OCI-LY7 (cell line): ENCODE measurements around the gene PRR7. TPM values are rescaled to one million over a fixed set of nuclear protein-coding genes. Genes with fewer than 3 reads are reported as not detected.

ENCODE experiments used
- BruUV-seq: library from RNA; stranded (reverse); fragments of 400-500 nt; replicated peaks from 2 replicates; lab custom pipeline; 2021; lab: Mats Ljungman, UMichigan
- CTCF ChIA-PET: fragments of 300-600 bp; sonication (Branson Sonifier 250); formaldehyde crosslinking; loops from one replicate; lab custom pipeline; 2022; ENCODE audit warnings: antibody characterized with exemption; ENCODE audit not compliant: unreplicated experiment; lab: Charles Lee
- POLR2A ChIA-PET: fragments of 300-600 bp; sonication (Branson Sonifier 250); formaldehyde crosslinking; loops from one replicate; lab custom pipeline; 2022; ENCODE audit warnings: antibody characterized with exemption; lab: Charles Lee
- DNase-seq: peaks from one replicate; pipeline ENCODE4 v3.0.0-alpha.2; 2015; ENCODE audit warnings: low spot score
- H2AFZ ChIP-seq: fragments of 200-600 bp; sonication (generic), shearing (Covaris generic); 2 replicates; pipeline ENCODE4 v1.6.1; 2014; ENCODE audit warnings: mild to moderate bottlenecking, antibody characterized with exemption, low read length, moderate library complexity
- H3K27ac ChIP-seq: fragments of 200-600 bp; sonication (generic); 2 replicates; pipeline ENCODE4 v1.5.1; 2014; ENCODE audit warnings: mixed run types, low read depth, mild to moderate bottlenecking, moderate library complexity, low read length, inconsistent platforms; ENCODE audit not compliant: poor library complexity, severe bottlenecking
- H3K36me3 ChIP-seq: fragments of 200-600 bp; sonication (generic); 2 replicates; pipeline ENCODE4 v1.6.1; 2014; ENCODE audit warnings: mild to moderate bottlenecking, antibody characterized with exemption, low read length, moderate library complexity, mixed read lengths; ENCODE audit not compliant: insufficient read depth
- H3K4me1 ChIP-seq: fragments of 200-600 bp; sonication (generic); 2 replicates; pipeline ENCODE4 v1.5.1; 2014; ENCODE audit warnings: mild to moderate bottlenecking, low read length; ENCODE audit not compliant: insufficient read depth, poor library complexity, severe bottlenecking
- H3K4me2 ChIP-seq: fragments of 200-600 bp; sonication (generic); 2 replicates; pipeline ENCODE4 v1.6.1; 2014; ENCODE audit warnings: mild to moderate bottlenecking, low read length
- H3K4me3 ChIP-seq: fragments of 200-600 bp; sonication (generic); 2 replicates; pipeline ENCODE4 v1.5.1; 2014; ENCODE audit warnings: mild to moderate bottlenecking, low read depth, low read length; ENCODE audit not compliant: poor library complexity, severe bottlenecking
- H3K79me2 ChIP-seq: fragments of 200-600 bp; sonication (generic); 2 replicates; pipeline ENCODE4 v1.6.1; 2016; ENCODE audit warnings: low read depth, mild to moderate bottlenecking, low read length, moderate library complexity, mixed read lengths; ENCODE audit not compliant: insufficient read depth
- H3K9me2 ChIP-seq: fragments of 200-600 bp; sonication (generic); 2 replicates; pipeline ENCODE4 v1.6.1; 2016; ENCODE audit warnings: mild to moderate bottlenecking, low read length, mixed read lengths; ENCODE audit not compliant: insufficient read depth
- H3K9me3 ChIP-seq: fragments of 200-600 bp; sonication (generic); 2 replicates; pipeline ENCODE4 v1.6.1; 2014; ENCODE audit warnings: mild to moderate bottlenecking, mixed run types, low read length, mixed read lengths
- H4K20me1 ChIP-seq: fragments of 200-600 bp; sonication (generic); 2 replicates; pipeline ENCODE4 v1.6.1; 2014; ENCODE audit warnings: mild to moderate bottlenecking, antibody characterized with exemption, low read length, moderate library complexity, mixed read lengths; ENCODE audit not compliant: insufficient read depth
- EZH2phosphoT487 ChIP-seq: fragments of 200-600 bp; sonication (generic); IDR thresholded peaks from 2 replicates; pipeline ENCODE4 v1.6.1; 2018; ENCODE audit warnings: low read depth, borderline replicate concordance, mild to moderate bottlenecking, mixed run types, antibody characterized with exemption, low read length, moderate library complexity, mixed read lengths
- intact Hi-C: fragments of 100-400 bp; cut with micrococcal nuclease; formaldehyde crosslinking; loops from one replicate; pipeline ENCODE4 v1.10.0; 2022; ENCODE audit not compliant: unreplicated experiment
- total RNA-seq, 2 experiments: library from RNA; depleted of rRNA in 1 of 2; stranded (reverse); fragments of >200 nt in 1 of 2; shearing (Covaris generic) in 1 of 2; gene quantifications; 2 replicates each; pipeline ENCODE4 v1.2.3, GENCODE V29; 2014 to 2022
- TF ChIP-seq, protein P1 (sequence below): fragments of 200-600 bp; sonication (generic); conservative IDR thresholded peaks from 2 replicates; pipeline ENCODE4 v1.5.1; 2014; ENCODE audit warnings: mild to moderate bottlenecking, antibody characterized with exemption, low read length, moderate library complexity, mixed read lengths

Gene PRR7
- total RNA-seq, 2 experiments from 2014 or later, result 12.8 to 13.6 TPM

DNA sequence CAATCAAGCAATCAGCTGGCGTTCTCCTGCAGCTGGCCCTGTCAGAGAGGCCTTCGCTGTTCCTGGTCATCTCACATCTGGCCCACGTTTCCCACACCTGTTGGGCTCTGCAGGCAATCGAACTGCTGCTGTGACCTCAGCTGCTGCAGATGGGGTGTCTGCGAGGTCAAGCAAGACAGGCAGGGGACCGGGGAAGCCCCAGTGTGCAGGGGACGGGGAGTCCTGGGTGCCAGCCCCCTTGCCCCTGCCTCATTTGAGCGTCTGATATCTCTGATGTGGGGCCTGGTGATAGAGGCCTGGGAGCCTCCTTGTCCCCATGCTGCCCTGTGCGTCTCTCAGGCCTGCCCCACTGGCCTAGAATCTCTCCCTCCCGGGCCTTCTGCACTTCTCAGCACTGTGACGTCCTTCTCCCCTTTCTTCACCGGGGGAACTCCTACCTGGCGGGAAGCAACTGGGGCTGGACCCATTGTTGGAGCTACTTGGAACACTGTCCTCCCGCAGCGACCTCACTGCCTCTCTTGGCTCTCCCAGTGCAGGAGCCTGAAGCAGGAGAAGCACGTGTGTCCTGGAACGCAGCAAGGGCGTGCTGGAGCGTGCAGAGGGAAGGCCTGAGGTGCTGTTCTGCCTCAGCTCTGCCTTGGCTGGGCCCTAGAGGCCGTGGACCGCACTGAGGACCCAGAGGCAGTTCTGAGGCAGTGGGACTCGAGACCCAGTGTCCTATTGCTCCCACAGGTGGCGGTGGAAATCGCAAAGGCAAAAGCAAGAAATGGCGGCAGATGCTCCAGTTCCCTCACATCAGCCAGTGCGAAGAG is 16.3 kb upstream of the PRR7 start:
- ChIA-PET CTCF (interaction anchor here (0.5 to 1.5 kb wide), 3 partner anchors 25 to 74 kb away, joined by 3 to 5 read pairs (median 3); no protein-coding TSS in a partner anchor), POLR2A (interaction anchor here (0.6 to 2.6 kb wide), 6 partner anchors 27 to 1193 kb away, joined by 3 to 10 read pairs (median 4); no protein-coding TSS in a partner anchor)
- Histone ChIP-seq H3K9me2 (no peaks in the 10 kb centered on the region), H2AFZ (no peak overlapping the region), H3K79me2 (peaks cover 31% of the 10 kb centered on the region), H3K4me3 (peak overlapping the region; percentile 77), H3K9me3 (no peaks in the 10 kb centered on the region), H3K4me2 (peak overlapping the region; percentile 98), H3K4me1 (peaks cover 59% of the 10 kb centered on the region), H4K20me1 (peaks cover 9% of the 10 kb centered on the region), H3K27ac (peak overlapping the region; percentile 87), H3K36me3 (peaks cover 44% of the 10 kb centered on the region)
- no peak for TF ChIP-seq EZH2phosphoT487
- TF ChIP-seq, protein P1, sequence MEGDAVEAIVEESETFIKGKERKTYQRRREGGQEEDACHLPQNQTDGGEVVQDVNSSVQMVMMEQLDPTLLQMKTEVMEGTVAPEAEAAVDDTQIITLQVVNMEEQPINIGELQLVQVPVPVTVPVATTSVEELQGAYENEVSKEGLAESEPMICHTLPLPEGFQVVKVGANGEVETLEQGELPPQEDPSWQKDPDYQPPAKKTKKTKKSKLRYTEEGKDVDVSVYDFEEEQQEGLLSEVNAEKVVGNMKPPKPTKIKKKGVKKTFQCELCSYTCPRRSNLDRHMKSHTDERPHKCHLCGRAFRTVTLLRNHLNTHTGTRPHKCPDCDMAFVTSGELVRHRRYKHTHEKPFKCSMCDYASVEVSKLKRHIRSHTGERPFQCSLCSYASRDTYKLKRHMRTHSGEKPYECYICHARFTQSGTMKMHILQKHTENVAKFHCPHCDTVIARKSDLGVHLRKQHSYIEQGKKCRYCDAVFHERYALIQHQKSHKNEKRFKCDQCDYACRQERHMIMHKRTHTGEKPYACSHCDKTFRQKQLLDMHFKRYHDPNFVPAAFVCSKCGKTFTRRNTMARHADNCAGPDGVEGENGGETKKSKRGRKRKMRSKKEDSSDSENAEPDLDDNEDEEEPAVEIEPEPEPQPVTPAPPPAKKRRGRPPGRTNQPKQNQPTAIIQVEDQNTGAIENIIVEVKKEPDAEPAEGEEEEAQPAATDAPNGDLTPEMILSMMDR, result no peak; the same call in 1 of the 2 replicates
- no TSS peak for BruUV-seq
- intact Hi-C loops, result loop anchor here (2.0 kb wide), 1 partner anchor 14 kb away; no protein-coding TSS in a partner anchor
- peak; percentile 48 for DNase-seq

DNA sequence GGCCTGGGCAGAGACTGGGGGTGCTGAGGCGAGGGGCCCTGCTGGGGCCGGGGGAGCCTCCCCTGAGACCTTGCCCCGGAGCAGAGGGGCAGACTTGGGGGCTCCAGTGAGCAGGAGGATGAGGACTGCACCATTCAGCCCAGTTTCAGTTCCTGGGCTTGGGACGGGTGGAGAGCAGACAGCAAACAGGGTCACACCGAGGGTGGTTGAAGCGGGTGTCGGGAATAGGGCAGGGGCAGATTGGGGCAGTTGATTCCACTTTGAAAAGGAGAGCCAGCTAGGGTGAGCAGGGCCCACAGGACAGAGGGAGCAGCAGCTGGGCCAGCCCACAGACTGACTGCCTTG is 15.7 kb upstream of the PRR7 start:
- no peak for TF ChIP-seq EZH2phosphoT487
- TF ChIP-seq, protein P1, result no peak
- no peaks in the 10 kb centered on the region for H3K9me2 ChIP-seq
- peaks cover 31% of the 10 kb centered on the region for H3K79me2 ChIP-seq
- CTCF ChIA-PET, result interaction anchor here (0.6 to 1.6 kb wide), 4 partner anchors 9 to 75 kb away, joined by 3 to 10 read pairs (median 4); no protein-coding TSS in a partner anchor
- H2AFZ ChIP-seq, result no peak overlapping the region
- intact Hi-C loops, result loop anchor here (1.0 to 2.0 kb wide), 2 partner anchors 14 to 41 kb away; no protein-coding TSS in a partner anchor
- H3K9me3 ChIP-seq, result no peaks in the 10 kb centered on the region
- peak overlapping the region; percentile 98 for H3K4me2 ChIP-seq
- no peak for DNase-seq
- peaks cover 54% of the 10 kb centered on the region for H3K4me1 ChIP-seq
- H3K36me3 ChIP-seq, result peaks cover 50% of the 10 kb centered on the region
- peaks cover 9% of the 10 kb centered on the region for H4K20me1 ChIP-seq
- POLR2A ChIA-PET, result interaction anchor here (0.7 kb wide), 1 partner anchor 52 kb away, joined by 3 read pairs; no protein-coding TSS in a partner anchor
- BruUV-seq, result no TSS peak
- H3K27ac ChIP-seq, result peak overlapping the region; percentile 87
- peak overlapping the region; percentile 77 for H3K4me3 ChIP-seq
